Left cardiac atrium (tissue), 4 donors: ENCODE results near the gene GRK7. TPM values are rescaled to one million over a fixed set of nuclear protein-coding genes. Genes with fewer than 3 reads are reported as not detected.

ENCODE experiments used
- ATAC-seq, 2 donors: fragments of 200-7000 bp; cut with Tn5 transposase; one replicate each; pipeline ENCODE4 v1.9.1; 2020; ENCODE audit warnings: mild to moderate bottlenecking in 2 of 2, moderate library complexity in 2 of 2
- DNase-seq: peaks from one replicate; pipeline ENCODE4 v3.0.0-alpha.2; 2020
- intact Hi-C, 2 donors: fragments of 100-400 bp; cut with DNase I; formaldehyde crosslinking; loops; one replicate each; pipeline versions ENCODE4 v1.14.1 to v1.15.1; 2022 to 2023
- long read RNA-seq: library from polyadenylated mRNA; unstranded; transcript quantifications from one replicate; pipeline ENCODE4 v2.0.0, GENCODE V29; 2021
- total RNA-seq, 2 donors: library from RNA; stranded (reverse); fragmentation: NEBNext Ultra II Directional; extraction: Animal tissue kit (Norgen Biotek cat#: 25700); gene quantifications; one replicate each; pipeline ENCODE4 v1.2.1, GENCODE V29; 2021
- donor health status: DM: no; HTN: yes; CAD: no.
- donor health status: DM: no; HTN: yes; CAD: no; lungs with severe emphysema.
- donor health status: DM: yes; HTN: yes; CAD: no.
- donor health status: Dilated cardiomyopathy.

Gene GRK7
- total RNA-seq, result not detected
- long read RNA-seq, result 0 reads

DNA sequence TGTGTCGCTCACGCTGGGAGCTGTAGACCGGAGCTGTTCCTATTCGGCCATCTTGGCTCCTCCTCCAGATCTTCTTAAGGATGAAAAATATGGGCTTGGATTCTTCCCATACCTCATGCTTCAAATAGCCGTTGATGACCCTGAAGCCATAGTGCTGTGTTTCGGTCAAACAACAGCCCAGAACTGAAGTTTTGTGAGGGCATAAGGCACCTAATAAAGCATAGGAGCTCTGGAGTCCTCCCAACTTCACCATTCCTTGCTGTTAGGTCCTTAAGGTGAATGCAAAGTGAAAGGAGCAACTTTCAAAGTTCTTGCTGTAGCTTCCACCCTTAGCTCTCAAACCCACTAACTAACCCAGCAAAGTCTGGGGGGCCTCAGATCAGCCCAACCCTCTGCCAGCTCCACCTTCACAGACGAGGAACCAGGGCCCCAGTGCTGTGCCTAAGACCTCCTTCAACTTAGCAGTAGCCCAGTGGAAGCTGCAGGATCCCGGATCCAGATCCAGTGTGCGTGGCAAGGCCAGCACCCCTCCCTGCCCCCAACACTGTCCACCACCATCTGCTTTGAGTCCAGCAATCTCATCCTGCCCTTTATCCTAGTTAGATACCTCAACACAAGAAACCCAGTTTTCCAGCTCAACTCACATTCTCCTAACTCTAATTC is at the start of gene GRK7:
GRK7 (plus strand) TSS at position 321 of the 663 bp plus-strand sequence. CDS start 14,877 bp downstream, outside the sequence.
- DNase-seq (no peak), ATAC-seq (no peak)
- intact Hi-C loops, result no loop called here

DNA sequence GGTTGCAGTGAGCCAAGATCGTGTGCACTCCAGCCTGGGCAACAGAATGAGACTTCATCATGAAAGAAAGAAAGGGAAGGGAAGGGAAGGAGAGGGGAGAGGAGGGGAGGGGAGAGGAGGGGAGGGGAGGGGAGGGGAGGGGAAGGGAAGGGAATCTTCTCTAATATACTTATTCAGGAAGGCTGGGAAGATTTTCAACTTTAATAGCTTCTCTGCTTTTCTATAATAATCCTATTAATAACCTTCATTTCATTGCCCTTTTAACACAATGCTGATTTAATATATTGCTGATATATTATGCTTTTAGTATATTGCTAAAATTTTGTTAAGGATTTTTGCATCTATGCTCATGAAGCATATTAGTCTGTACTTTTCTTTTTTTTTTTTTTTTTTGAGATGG is 48.5 kb upstream of the GRK7 start:
- intact Hi-C loops, result no loop called here
- no peak for DNase-seq
- no peak for ATAC-seq

- DNase-seq (no peak), ATAC-seq (no peak)
- intact Hi-C loops, result no loop called here
These were observed 41.1 kb upstream of the GRK7 start for GRCh38 chr3:141722081-141722480.

- intact Hi-C loops, result no loop called here
- DNase-seq (no peak), ATAC-seq (no peak)
These were observed 40.6 kb upstream of the GRK7 start for GRCh38 chr3:141722648-141723047.

- DNase-seq (no peak), ATAC-seq (no peak)
- intact Hi-C loops, result no loop called here
These were observed 40.0 kb upstream of the GRK7 start for GRCh38 chr3:141723255-141723654.

DNA sequence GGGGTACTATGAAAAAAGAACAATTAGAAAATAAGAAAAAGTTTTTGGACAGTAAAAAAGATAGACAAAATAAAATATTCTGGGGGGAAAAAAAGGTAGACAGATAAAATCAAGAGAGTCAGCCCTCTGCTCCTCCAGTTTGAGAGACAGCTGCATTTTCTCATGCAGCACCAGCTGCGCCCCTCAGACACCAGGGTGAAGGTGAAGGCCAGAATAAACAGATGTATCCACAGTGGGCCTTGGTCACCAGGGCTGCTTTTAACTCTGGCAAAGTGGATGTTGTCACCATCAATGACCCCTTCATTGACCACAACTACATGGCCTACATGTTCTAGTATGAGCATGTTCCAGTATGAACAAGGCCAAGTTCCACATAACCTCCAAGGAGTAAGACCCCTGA is 39.0 kb upstream of the GRK7 start:
- intact Hi-C loops, result no loop called here
- ATAC-seq (no peak), DNase-seq (no peak)

GRCh38 chr3:141725036-141725435 is 38.2 kb upstream of the GRK7 start:
- intact Hi-C loops, result no loop called here
- ATAC-seq, result no peak
- no peak for DNase-seq

GRCh38 chr3:141726483-141726882 is 36.7 kb upstream of the GRK7 start:
- no peak for ATAC-seq
- DNase-seq, result no peak
- intact Hi-C loops, result no loop called here

- intact Hi-C loops, result no loop called here
- DNase-seq (no peak), ATAC-seq (no peak)
These were observed 34.8 kb upstream of the GRK7 start for GRCh38 chr3:141728355-141728892.

- DNase-seq, result no peak
- ATAC-seq, result no peak
- intact Hi-C loops, result no loop called here
These were observed 34.0 kb upstream of the GRK7 start for GRCh38 chr3:141729240-141729639.

GRCh38 chr3:141735176-141735575 is 28.0 kb upstream of the GRK7 start:
- intact Hi-C loops, result loop anchor here (5.0 to 10.0 kb wide), 2 partner anchors 130 to 142 kb away; partner anchors contain the start of gene ATP1B3 (in 1 of the 2)
- no peak for ATAC-seq
- DNase-seq, result no peak

DNA sequence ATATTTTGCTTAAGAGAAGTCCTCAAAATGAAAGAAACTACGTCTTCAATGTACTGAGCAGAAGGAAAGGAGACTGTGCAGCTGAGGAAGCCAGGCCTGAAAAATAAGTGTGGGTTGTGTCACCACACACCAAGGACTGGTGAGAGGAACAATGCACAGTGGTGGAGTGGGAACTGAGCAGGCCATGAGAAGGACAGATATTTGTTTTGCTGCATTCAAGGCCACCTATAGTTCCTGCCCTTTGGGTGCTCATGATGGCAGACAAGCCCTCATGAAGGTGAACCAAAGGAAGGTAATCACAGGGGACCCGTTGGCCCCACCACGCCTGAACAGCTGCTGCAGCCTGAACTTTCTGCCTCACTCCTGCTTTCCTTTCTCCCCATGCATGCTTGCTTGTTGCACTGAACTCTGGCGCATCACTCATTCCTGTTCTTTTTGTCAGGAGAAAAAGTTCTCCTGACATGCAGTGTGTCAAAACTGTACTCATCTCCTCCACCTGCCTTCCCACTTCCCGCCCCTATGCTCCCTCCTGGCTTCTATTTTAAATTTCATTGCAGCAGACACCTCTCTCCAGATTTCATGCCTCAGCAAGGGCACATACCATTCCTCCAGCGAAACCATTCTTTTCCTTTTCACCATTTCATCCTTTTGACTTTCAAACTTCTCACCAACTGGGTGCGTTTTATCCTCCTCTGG is 27.3 kb upstream of the GRK7 start:
- ATAC-seq, result no peak
- no peak for DNase-seq
- intact Hi-C loops, result loop anchor here (5.0 to 10.0 kb wide), 2 partner anchors 131 to 141 kb away; partner anchors contain the start of gene ATP1B3 (in 1 of the 2)

DNA sequence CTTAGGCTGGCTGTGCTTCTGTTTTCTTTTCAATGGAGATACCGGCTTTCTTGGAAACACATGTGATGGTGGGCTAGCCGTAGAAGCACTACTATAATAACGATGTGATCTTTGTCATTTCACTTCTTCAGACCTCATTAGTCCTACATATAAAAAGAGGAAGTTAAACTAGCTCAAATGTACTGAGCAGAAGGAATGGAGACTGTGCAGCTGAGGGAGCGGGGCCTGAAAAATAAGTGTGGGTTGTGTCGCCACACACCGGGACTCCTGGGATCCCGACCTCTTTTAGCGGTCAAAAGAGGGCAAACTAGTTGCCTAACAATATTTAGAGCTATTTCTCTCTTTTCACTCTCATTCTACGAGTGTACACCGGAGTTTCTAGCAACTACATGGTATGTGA is 26.1 kb upstream of the GRK7 start:
- intact Hi-C loops, result loop anchor here (5.0 to 10.0 kb wide), 2 partner anchors 132 to 140 kb away; partner anchors contain the start of gene ATP1B3 (in 1 of the 2)
- ATAC-seq (no peak), DNase-seq (no peak)

DNA sequence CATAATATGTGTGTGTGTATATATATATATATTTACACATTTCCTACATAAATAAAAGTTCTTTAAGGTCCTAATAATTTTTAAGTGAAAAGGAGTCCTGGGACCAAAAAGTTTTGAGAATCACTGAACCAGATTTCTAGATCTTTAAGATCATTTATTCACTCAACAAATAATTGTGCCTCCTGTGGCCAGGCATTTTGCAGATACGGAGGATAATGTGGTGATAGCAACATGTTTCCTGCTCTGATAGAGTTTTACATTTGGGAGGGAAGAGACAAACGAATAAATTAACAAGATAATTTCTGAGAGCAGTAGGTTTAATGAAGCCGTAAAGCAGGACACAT is 25.6 kb upstream of the GRK7 start:
- DNase-seq (no peak), ATAC-seq (no peak)
- intact Hi-C loops, result loop anchor here (1.0 to 10.0 kb wide), 4 partner anchors 133 to 176 kb away; partner anchors contain the start of gene ATP1B3 (in 2 of the 2)

DNA sequence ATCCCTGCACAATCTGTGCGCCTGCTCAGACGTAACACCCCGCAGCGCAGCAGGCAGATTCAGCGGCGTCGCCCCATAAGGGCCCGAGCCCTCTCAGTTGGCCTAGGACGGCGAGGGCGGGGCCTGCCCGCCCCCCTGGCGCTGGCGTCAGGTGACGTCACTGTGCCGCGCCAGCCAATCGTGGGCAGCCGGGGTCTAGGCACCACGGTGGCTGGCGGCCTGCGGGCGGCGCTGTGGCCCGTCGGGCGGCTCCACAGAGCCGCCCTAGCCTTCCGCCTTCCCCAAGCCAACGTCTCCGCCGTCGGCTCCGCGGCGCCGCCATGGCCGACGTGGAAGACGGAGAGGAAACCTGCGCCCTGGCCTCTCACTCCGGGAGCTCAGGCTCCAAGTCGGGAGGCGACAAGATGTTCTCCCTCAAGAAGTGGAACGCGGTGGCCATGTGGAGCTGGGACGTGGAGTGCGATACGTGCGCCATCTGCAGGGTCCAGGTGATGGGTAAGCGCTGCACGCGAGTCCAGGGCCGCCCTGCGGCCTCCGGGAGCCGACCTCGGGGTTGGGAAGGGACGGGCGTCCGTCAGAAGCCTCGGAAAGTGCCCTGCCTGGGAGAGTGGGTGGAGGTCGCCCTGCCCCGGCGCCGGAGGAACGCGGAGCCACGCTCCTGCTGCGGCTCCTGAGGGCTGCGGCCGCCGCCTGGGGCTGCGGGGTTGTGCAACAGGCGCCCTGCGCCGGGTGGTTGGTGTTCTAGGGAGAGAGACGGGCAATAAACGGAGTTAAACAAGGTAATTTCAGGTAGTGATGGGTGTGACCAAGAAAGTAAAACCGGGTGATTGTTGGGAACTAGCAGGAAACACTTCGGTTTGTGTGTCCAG is 25.0 kb upstream of the GRK7 start, which contains the start of gene RNF7:
RNF7 (plus strand) TSS at position 277 of the 869 bp plus-strand sequence; CDS start at position 321, 44 bp downstream.
- peak; percentile 95 for DNase-seq
- ATAC-seq, result peak; percentile 98
- intact Hi-C loops, result loop anchor here (1.0 to 10.0 kb wide), 4 partner anchors 133 to 175 kb away; partner anchors contain the start of gene ATP1B3 (in 2 of the 2)

DNA sequence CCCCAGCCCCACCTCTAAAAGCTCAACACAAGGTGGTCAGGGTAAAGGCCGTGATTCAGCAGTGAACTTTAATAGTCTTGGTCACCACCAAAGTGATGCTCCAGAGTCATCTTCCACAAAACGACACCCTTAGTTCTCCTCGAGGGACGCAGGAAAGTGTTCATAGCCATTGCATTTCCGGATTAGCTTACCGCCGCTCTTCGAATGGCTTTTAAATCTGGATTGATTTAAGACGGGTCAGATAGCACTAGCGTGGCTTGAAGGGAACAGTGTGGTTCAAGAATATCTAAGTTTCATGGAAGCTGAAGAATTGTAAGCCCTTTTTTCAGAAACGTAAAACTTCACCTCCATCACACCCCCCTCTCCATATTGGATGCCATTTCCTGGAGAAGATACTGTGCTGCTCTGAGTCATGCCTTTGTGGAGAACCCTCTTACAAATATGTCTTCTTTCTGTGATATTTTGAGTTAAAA is 24.3 kb upstream of the GRK7 start:
- ATAC-seq (peak; percentile 14 to 57), DNase-seq (no peak)
- intact Hi-C loops, result loop anchor here (1.0 to 10.0 kb wide), 4 partner anchors 134 to 174 kb away; partner anchors contain the start of gene ATP1B3 (in 2 of the 2)

DNA sequence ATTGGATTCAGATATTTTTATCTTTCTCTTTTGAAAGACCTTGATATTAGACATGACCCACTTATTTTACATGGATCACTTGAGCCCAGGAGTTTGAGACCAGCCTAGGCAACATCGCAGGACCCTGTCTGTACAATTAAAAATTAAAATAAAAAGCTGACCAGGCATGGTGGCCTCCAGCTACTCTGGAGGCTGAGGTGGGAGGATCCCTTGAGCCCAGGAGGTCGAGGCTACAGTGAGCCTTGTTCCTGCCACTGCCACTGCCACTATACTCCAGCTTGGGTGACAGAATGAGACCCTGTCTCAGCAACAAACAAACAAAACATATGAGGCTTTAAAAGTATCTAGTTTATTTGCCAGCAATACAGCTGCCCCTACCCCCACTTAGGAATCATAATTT is 23.5 kb upstream of the GRK7 start:
- DNase-seq, result no peak
- intact Hi-C loops, result loop anchor here (5.0 to 10.0 kb wide), 2 partner anchors 135 to 138 kb away; partner anchors contain the start of gene ATP1B3 (in 1 of the 2)
- ATAC-seq, result no peak

DNA sequence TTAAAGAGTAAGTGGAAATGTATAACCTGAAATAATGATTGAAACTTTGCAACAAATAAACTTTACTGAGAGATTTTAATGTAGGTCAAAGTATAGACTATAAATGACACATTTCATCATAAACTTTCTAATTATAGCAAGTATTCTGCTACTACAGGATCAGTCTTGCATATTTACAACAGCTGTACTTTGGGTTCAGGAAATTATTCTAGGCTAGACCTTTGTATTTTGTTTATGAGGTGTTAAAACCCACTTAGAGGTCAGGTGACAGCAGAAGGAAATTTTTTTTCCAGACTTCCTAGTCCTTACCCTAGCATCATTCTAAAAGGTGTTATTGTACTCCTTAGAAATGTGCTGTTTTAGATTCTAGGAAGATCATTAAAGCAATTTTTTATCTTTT is 22.9 kb upstream of the GRK7 start:
- no peak for DNase-seq
- intact Hi-C loops, result no loop called here

DNA sequence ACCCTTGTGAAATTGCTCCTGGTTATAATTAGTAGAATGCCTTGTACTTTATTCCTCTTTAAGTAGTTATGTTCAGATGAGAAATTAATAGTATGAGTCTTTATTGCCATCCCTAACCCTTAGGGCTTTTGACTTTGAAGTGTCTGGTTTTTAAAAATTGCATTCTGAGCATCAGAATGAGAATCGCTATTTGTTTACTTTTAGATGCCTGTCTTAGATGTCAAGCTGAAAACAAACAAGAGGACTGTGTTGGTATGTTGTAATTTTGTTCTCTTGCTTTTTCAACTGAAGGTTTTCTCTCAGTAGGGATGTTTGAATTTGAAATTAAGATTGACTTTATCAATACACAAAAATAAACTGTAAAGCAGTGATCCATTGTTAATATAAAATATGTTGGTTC is 19.9 kb upstream of the GRK7 start:
- no peak for ATAC-seq
- intact Hi-C loops, result no loop called here
- no peak for DNase-seq

More for the DNA sequence above, 22.9 kb upstream of the GRK7 start:
- no peak for ATAC-seq
